GM18499 (cell line): Measurements from ENCODE around the gene SP2.

Source experiments
- ATAC-seq: cut with Tn5 transposase; IDR thresholded peaks from one replicate; pipeline ENCODE4 v1.9.1; 2021; ENCODE audit warnings: moderate number of reproducible peaks; ENCODE audit not compliant: insufficient read depth, unreplicated experiment

The SP2 gene

GRCh38 chr17:47945529-47946508, 49.8 kb downstream of the SP2 start:
- no peak for ATAC-seq

GRCh38 chr17:47946516-47946915, 50.5 kb downstream of the SP2 start:
- ATAC-seq, result no peak

- no peak for ATAC-seq
These were observed 50.9 kb downstream of the SP2 start for GRCh38 chr17:47946929-47947397.

- ATAC-seq, result no peak
These were observed 52.7 kb downstream of the SP2 start for GRCh38 chr17:47948706-47949196.

GRCh38 chr17:47949197-47949759, 53.2 kb downstream of the SP2 start:
- ATAC-seq, result no peak

- no peak for ATAC-seq
These were observed 53.9 kb downstream of the SP2 start for GRCh38 chr17:47949946-47950345.

GRCh38 chr17:47950448-47950847, 54.4 kb downstream of the SP2 start:
- ATAC-seq, result no peak

GRCh38 chr17:47952171-47953021, 56.4 kb downstream of the SP2 start:
- no peak for ATAC-seq

- ATAC-seq, result no peak
These were observed 57.9 kb downstream of the SP2 start for GRCh38 chr17:47953909-47954308.

GRCh38 chr17:47955497-47956461, 59.7 kb downstream of the SP2 start:
- ATAC-seq, result no peak

GRCh38 chr17:47956791-47957590, 61.0 kb downstream of the SP2 start:
- ATAC-seq, result no peak

- ATAC-seq, result no peak
These were observed 61.8 kb downstream of the SP2 start, which contains the start of gene PRR15L for GRCh38 chr17:47957591-47958490. TSS of gene PRR15L (minus strand) at chr17:47957883. CDS start at chr17:47953234, 4,649 bp downstream.

GRCh38 chr17:47959825-47960655, 64.0 kb downstream of the SP2 start:
- ATAC-seq, result no peak

- ATAC-seq, result no peak
These were observed 65.4 kb downstream of the SP2 start for GRCh38 chr17:47961406-47961805.

- no peak for ATAC-seq
These were observed 66.9 kb downstream of the SP2 start for GRCh38 chr17:47962901-47963300.

- ATAC-seq, result no peak
These were observed 68.8 kb downstream of the SP2 start for GRCh38 chr17:47964856-47965255.
